ENCODE results near the gene WDR37.

Gene WDR37

GRCh38 chr10:1132584-1132983 lies 76.4 kb downstream of the WDR37 start:
- H2AFZ ChIP-seq (ENCODE audit: low read length) = no peak overlapping the region
- no peak for TF ChIP-seq CTCF (IDR thresholded peaks at IDR 0.05; ENCODE audit: low read length)
- no peak for TF ChIP-seq EZH2 (IDR thresholded peaks at IDR 0.05; ENCODE audit: borderline replicate concordance, low read length)
- no peaks in the 10 kb centered on the region for H4K20me1 ChIP-seq (ENCODE audit: insufficient read depth, low read length)
- no peaks in the 10 kb centered on the region for H3K9me2 ChIP-seq (ENCODE audit: low read depth, low read length)
- no peak overlapping the region for H3K27ac ChIP-seq (ENCODE audit: low read depth, low read length, poor library complexity, severe bottlenecking)
- H3K4me3 ChIP-seq (ENCODE audit: low read depth, low read length, poor library complexity, severe bottlenecking) = no peak overlapping the region
- no peaks in the 10 kb centered on the region for H3K27me3 ChIP-seq (ENCODE audit: insufficient read depth, low read length)
- H3K79me2 ChIP-seq (ENCODE audit: insufficient read depth, low read length) = no peaks in the 10 kb centered on the region
- no peaks in the 10 kb centered on the region for H3K9me3 ChIP-seq (ENCODE audit: low read length)
- no peaks in the 10 kb centered on the region for H3K4me1 ChIP-seq (ENCODE audit: insufficient read depth, low read length, severe bottlenecking)
- H3K9ac ChIP-seq (ENCODE audit: low read length) = no peak overlapping the region
- peaks cover 42% of the 10 kb centered on the region for H3K36me3 ChIP-seq (ENCODE audit: insufficient read depth, low read length)
- H3F3A ChIP-seq (ENCODE audit: insufficient read depth, low read length) = no peaks in the 10 kb centered on the region
- H3K4me2 ChIP-seq (ENCODE audit: low read length) = no peak overlapping the region

- no peak overlapping the region for H3K27ac ChIP-seq (ENCODE audit: low read depth, low read length, poor library complexity, severe bottlenecking)
- H3K9ac ChIP-seq (ENCODE audit: low read length) = no peak overlapping the region
- H3K4me2 ChIP-seq (ENCODE audit: low read length) = no peak overlapping the region
- peaks cover 4% of the 10 kb centered on the region; the same call in 1 of the 2 replicates for H3K27me3 ChIP-seq (ENCODE audit: insufficient read depth, low read length)
- no peaks in the 10 kb centered on the region for H4K20me1 ChIP-seq (ENCODE audit: insufficient read depth, low read length)
- H3K36me3 ChIP-seq (ENCODE audit: insufficient read depth, low read length) = peaks cover 34% of the 10 kb centered on the region
- no peaks in the 10 kb centered on the region for H3K79me2 ChIP-seq (ENCODE audit: insufficient read depth, low read length)
- H3K9me3 ChIP-seq (ENCODE audit: low read length) = peaks cover 4% of the 10 kb centered on the region; the same call in 1 of the 2 replicates
- no peak overlapping the region for H3K4me3 ChIP-seq (ENCODE audit: low read depth, low read length, poor library complexity, severe bottlenecking)
- no peaks in the 10 kb centered on the region for H3F3A ChIP-seq (ENCODE audit: insufficient read depth, low read length)
- TF ChIP-seq CTCF (IDR thresholded peaks at IDR 0.05; ENCODE audit: low read length) (no peak), EZH2 (IDR thresholded peaks at IDR 0.05; ENCODE audit: borderline replicate concordance, low read length) (no peak)
- H3K9me2 ChIP-seq (ENCODE audit: low read depth, low read length) = no peaks in the 10 kb centered on the region
- H3K4me1 ChIP-seq (ENCODE audit: insufficient read depth, low read length, severe bottlenecking) = no peaks in the 10 kb centered on the region
- H2AFZ ChIP-seq (ENCODE audit: low read length) = no peak overlapping the region
Measured at GRCh38 chr10:1133495-1134045, 77.4 kb downstream of the WDR37 start.

GRCh38 chr10:1134156-1134555 lies 78.0 kb downstream of the WDR37 start:
- H3K9ac ChIP-seq (ENCODE audit: low read length) = no peak overlapping the region
- no peaks in the 10 kb centered on the region for H3F3A ChIP-seq (ENCODE audit: insufficient read depth, low read length)
- no peaks in the 10 kb centered on the region for H3K4me1 ChIP-seq (ENCODE audit: insufficient read depth, low read length, severe bottlenecking)
- no peaks in the 10 kb centered on the region for H3K79me2 ChIP-seq (ENCODE audit: insufficient read depth, low read length)
- H3K4me2 ChIP-seq (ENCODE audit: low read length) = no peak overlapping the region
- no peaks in the 10 kb centered on the region for H4K20me1 ChIP-seq (ENCODE audit: insufficient read depth, low read length)
- H3K4me3 ChIP-seq (ENCODE audit: low read depth, low read length, poor library complexity, severe bottlenecking) = no peak overlapping the region
- TF ChIP-seq CTCF (IDR thresholded peaks at IDR 0.05; ENCODE audit: low read length) (no peak), EZH2 (IDR thresholded peaks at IDR 0.05; ENCODE audit: borderline replicate concordance, low read length) (no peak)
- H2AFZ ChIP-seq (ENCODE audit: low read length) = no peak overlapping the region
- peaks cover 10% of the 10 kb centered on the region; the same call in 1 of the 2 replicates for H3K9me3 ChIP-seq (ENCODE audit: low read length)
- H3K36me3 ChIP-seq (ENCODE audit: insufficient read depth, low read length) = peaks cover 28% of the 10 kb centered on the region
- H3K9me2 ChIP-seq (ENCODE audit: low read depth, low read length) = no peaks in the 10 kb centered on the region
- H3K27ac ChIP-seq (ENCODE audit: low read depth, low read length, poor library complexity, severe bottlenecking) = no peak overlapping the region
- H3K27me3 ChIP-seq (ENCODE audit: insufficient read depth, low read length) = peaks cover 7% of the 10 kb centered on the region; the same call in 1 of the 2 replicates

All from OCI-LY1 (cell line).